Epithelial cell of umbilical artery (primary cell): ENCODE measurements around the gene OR4K5. TPM values are rescaled to one million over a fixed set of nuclear protein-coding genes. Genes with fewer than 3 reads are reported as not detected.

ENCODE experiments used
- total RNA-seq: library from RNA; depleted of rRNA; stranded (reverse); fragments of >200 nt; gene quantifications from 2 replicates; pipeline ENCODE4 v1.2.3, GENCODE V29; 2014

Gene OR4K5, protein sequence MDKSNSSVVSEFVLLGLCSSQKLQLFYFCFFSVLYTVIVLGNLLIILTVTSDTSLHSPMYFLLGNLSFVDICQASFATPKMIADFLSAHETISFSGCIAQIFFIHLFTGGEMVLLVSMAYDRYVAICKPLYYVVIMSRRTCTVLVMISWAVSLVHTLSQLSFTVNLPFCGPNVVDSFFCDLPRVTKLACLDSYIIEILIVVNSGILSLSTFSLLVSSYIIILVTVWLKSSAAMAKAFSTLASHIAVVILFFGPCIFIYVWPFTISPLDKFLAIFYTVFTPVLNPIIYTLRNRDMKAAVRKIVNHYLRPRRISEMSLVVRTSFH
- total RNA-seq, result not detected in 2 replicates

DNA sequence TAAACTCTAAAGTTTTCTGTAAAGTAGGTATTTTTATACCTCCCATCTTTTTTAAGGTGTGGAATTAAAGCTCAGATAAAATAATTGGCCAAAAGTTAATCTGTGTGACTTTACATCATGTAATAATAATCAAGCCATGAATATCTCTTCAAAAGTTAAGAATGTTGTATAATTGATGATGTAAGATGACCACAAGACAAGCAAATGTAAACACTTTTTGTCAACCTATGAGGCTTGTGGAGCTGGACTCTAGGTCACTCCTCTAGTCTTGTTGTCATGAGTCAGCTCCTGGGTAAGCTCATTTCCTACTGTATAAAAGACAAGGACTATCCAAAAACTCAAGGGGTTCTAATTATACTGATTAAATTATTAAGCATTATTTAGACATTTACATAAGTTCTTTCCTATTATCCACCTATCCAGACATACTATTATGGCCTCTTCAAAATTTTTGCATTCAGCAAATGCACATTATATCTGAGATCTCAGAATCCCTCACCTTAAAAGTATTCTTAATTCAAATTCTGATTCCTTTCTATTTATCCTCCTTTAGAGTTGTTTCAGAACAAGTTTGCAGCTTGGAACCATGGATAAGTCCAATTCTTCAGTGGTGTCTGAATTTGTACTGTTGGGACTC is at the start of gene OR4K5:
TSS of gene OR4K5 (plus strand) at position 587 of the 637 bp plus-strand sequence. CDS start at position 587, 0 bp downstream.

DNA sequence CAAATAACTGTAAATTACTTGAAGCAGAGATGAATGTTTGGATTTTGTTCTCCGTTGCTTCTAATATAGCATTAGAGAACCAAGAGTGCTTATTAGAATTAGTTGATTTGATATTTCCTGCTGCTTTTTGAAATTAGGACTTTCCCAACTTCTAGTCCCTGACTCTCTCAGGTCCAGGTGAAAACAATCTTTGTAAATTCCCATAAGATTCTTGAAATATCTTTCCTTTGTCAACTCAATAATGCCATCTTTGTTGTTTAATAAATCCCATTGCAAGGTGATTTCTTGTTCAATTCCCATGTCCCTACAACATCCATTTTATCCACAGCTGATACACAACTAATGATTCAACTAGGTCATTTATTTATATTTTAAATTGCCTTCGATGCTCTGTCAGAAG is 45.6 kb upstream of the OR4K5 start, which contains the start of gene OR4K2:
TSS of gene OR4K2 (plus strand) at position 301 of the 400 bp plus-strand sequence. CDS start 1,126 bp downstream, outside the sequence.

DNA sequence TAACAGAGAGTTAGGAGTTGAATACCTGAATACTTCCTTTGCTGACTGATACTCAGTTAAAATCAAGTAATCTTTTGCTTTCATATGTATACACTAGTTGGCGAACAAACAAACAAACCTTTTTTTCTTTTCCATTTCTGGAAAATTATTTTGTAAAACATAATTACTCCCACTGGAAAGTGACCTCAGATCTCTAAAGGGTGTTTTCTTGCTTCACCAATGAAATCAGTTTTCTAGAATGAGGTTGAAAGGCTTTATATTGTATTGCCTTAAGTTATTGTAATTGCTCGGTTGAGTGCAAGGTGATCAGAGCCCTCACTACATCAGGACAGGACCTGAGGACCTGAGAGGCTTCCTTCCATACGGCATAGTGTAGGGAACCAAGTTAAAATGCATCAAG is 10.2 kb downstream of the OR4K5 start, which contains the start of gene OR4K1:
TSS of gene OR4K1 (plus strand) at position 301 of the 400 bp plus-strand sequence. CDS start 4,750 bp downstream, outside the sequence.

Other genes starting within 250 kb of the OR4K5 start
- gene OR11H2, start 206.7 kb upstream of the OR4K5 start, total RNA-seq, result not detected in 2 replicates
- not detected in 2 replicates for gene OR4Q3, start 177.0 kb upstream of the OR4K5 start, total RNA-seq
- gene OR4M1, start 147.1 kb upstream of the OR4K5 start, total RNA-seq, result not detected in 2 replicates
- gene OR4N2, start 116.8 kb upstream of the OR4K5 start, total RNA-seq, result not detected in 2 replicates
- not detected in 2 replicates for gene OR4K2, start 45.5 kb upstream of the OR4K5 start, total RNA-seq
- not detected in 2 replicates for gene OR4K1, start 10.3 kb downstream of the OR4K5 start, total RNA-seq
- not detected in 2 replicates for gene OR4K15, start 55.0 kb downstream of the OR4K5 start, total RNA-seq
- gene OR4Q2, start 81.6 kb downstream of the OR4K5 start, total RNA-seq, result not detected in 2 replicates
- gene OR4K14, start 98.7 kb downstream of the OR4K5 start, total RNA-seq, result not detected in 2 replicates
- gene OR4K13, start 115.4 kb downstream of the OR4K5 start, total RNA-seq, result not detected in 2 replicates
- not detected in 2 replicates for gene OR4L1, start 139.4 kb downstream of the OR4K5 start, total RNA-seq
- gene OR4K17, start 190.1 kb downstream of the OR4K5 start, total RNA-seq, result not detected in 2 replicates
- gene OR4N5, start 218.2 kb downstream of the OR4K5 start, total RNA-seq, result not detected in 2 replicates